Neutrophil (primary cell): ENCODE data around the gene OR7A5.

Experiments used
- H3K27ac ChIP-seq: fragments of 200-600 bp; sonication (generic); 2 replicates; pipeline ENCODE4 v1.5.1; 2016; ENCODE audit warnings: mild to moderate bottlenecking, moderate library complexity
- H3K27me3 ChIP-seq: fragments of 200-600 bp; sonication (generic); 2 replicates; pipeline ENCODE4 v1.6.0; 2016; ENCODE audit warnings: mild to moderate bottlenecking
- H3K36me3 ChIP-seq: fragments of 200-600 bp; sonication (generic); 2 replicates; pipeline ENCODE4 v1.5.1; 2017
- H3K4me1 ChIP-seq, 2 experiments: fragments of 200-600 bp in 1 of 2; sonication (generic) in 1 of 2; 1 replicate in 1 of 2; 2 replicates in 1 of 2; pipeline versions ENCODE4 v1.5.1 to v1.6.1; 2013 to 2016; ENCODE audit warnings: low read depth in 1 of 2, low read length in 1 of 2, mild to moderate bottlenecking in 1 of 2, moderate library complexity in 1 of 2; ENCODE audit not compliant: control insufficient read depth in 1 of 2, insufficient read depth in 1 of 2
- H3K4me3 ChIP-seq, 2 experiments: fragments of 200-600 bp in 1 of 2; sonication (generic) in 1 of 2; 1 replicate in 1 of 2; 2 replicates in 1 of 2; pipeline ENCODE4 v1.5.1; 2013 to 2016; ENCODE audit warnings: low read depth in 1 of 2, low read length in 1 of 2, mild to moderate bottlenecking in 1 of 2, moderate library complexity in 1 of 2
- H3K9me3 ChIP-seq: fragments of 200-600 bp; sonication (generic); 2 replicates; pipeline ENCODE4 v1.5.1; 2016
- CTCF ChIP-seq: fragments of 200-600 bp; sonication (generic); IDR thresholded peaks from 2 replicates; pipeline ENCODE4 v1.5.1; 2016; ENCODE audit warnings: antibody characterized with exemption

The OR7A5 gene

GRCh38 chr19:14843169-14843568 is 8.2 kb upstream of the OR7A5 start:
- Histone ChIP-seq H3K9me3 (no peaks in the 10 kb centered on the region), H3K36me3 (no peaks in the 10 kb centered on the region), H3K4me3 (no peak overlapping the region), H3K27ac (no peak overlapping the region), H3K4me1 (no peaks in the 10 kb centered on the region), H3K27me3 (no peaks in the 10 kb centered on the region)
- TF ChIP-seq CTCF, result no peak

DNA sequence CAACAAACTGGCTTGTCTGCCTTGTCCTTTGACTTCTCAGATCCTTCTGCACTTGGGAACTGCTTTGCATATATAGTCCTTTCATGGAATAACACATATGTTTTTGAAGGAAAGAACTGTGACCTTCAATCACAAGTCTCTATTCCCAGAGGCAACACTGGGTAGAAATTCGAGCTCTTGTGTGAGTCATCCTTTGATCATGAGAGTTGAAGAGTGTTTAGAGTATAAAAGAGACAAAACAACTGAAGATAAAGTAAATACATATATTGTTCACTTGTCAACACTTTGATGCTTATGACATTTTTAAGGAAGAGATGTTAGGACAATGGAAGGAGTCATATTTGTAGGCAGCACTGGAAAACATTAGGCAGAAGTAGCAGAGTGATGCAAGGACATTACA is 5.2 kb upstream of the OR7A5 start:
- H3K27ac ChIP-seq, result no peak overlapping the region
- H3K27me3 ChIP-seq, result no peaks in the 10 kb centered on the region
- H3K4me1 ChIP-seq, result no peaks in the 10 kb centered on the region
- TF ChIP-seq CTCF, result no peak
- H3K4me3 ChIP-seq, result no peak overlapping the region
- H3K36me3 ChIP-seq, result no peaks in the 10 kb centered on the region
- no peaks in the 10 kb centered on the region for H3K9me3 ChIP-seq

DNA sequence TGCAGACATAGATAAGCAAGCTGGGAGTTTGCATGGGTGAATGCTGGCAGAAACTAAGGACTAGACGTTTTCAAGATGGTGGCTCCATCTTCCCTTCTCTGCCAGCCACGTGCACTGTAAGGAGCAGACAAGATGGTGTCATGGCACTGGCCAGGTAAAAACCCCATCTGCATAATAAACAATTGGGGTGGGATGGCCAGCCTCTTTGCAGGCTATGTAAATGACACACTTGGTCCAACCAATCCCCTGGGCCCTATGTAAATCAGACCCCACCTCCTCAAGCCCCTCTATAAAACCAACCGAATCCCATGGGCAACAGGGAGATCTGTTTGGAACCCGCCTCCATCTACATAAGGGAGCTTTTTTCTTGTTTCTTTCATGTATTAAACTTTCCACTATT is 2.4 kb upstream of the OR7A5 start:
- Histone ChIP-seq H3K4me3 (no peak overlapping the region), H3K9me3 (no peaks in the 10 kb centered on the region), H3K27ac (no peak overlapping the region), H3K4me1 (no peaks in the 10 kb centered on the region), H3K36me3 (no peaks in the 10 kb centered on the region), H3K27me3 (no peaks in the 10 kb centered on the region)
- TF ChIP-seq CTCF, result no peak

DNA sequence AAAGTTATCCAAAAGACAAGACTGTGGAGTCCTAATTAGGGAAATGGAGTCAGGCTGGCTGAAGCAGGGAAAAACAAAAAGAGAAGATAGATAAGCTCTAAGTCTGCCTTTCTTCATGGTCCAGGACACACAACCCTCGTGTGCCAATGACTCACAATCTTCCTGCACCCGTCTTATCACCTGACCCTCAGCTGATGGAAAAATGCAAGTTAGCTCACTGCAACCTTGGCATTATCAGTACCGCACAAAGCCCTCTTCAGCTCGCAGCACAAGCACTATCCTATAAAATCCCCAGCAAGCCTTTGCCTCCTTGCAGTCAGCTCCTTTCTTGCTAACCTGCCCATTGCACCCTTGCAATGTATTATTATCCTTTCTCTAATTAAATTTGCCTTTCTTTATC is 4.3 kb downstream of the OR7A5 start:
- Histone ChIP-seq H3K4me3 (no peak overlapping the region), H3K27ac (no peak overlapping the region), H3K4me1 (no peaks in the 10 kb centered on the region), H3K27me3 (no peaks in the 10 kb centered on the region), H3K36me3 (no peaks in the 10 kb centered on the region), H3K9me3 (no peaks in the 10 kb centered on the region)
- no peak for TF ChIP-seq CTCF

DNA sequence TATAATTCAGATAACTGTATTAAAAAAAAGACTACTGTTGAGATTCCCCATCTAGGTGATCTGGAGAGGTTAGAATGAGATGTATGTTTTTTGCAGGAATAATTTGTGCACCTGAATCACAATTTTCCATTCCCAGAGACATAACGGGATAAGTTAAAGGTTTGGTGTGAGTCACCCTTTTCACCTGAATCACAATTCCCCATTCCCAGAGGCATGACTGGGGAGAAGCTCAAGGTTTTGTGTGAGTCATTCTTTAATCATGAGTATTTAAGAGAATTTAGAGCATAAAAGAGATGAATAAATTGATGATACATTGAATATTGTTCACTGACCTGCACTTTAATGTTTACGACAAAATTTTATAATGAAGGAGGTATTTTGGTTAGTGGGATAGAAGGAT is 9.0 kb downstream of the OR7A5 start:
- TF ChIP-seq CTCF, result no peak
- Histone ChIP-seq H3K4me1 (peaks cover 0 to 4% of the 10 kb centered on the region in 2 experiments), H3K27ac (no peak overlapping the region), H3K27me3 (no peaks in the 10 kb centered on the region), H3K4me3 (no peak overlapping the region), H3K36me3 (no peaks in the 10 kb centered on the region), H3K9me3 (no peaks in the 10 kb centered on the region)

DNA sequence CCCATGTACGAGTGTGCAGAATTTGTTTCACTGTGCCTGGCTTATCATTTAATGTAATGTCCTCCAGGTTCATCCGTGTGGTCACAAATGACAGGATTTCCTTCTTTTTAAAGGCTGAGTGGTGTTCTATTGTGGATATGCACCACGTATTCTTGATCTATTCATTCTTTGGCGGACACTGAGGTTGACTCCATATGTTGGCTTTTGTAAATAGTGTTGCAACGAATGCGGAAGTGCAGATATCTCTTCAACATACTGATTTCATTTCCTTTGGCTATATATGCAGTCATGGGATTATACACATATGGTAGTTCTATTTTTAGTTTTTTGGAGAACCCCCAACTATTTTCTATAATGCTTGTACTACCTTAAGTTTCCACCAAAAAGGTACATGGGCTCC is 13.0 kb downstream of the OR7A5 start:
- H3K36me3 ChIP-seq, result no peaks in the 10 kb centered on the region

More for the DNA sequence above, 13.0 kb downstream of the OR7A5 start:
- Histone ChIP-seq H3K4me1 (peaks cover 0 to 4% of the 10 kb centered on the region in 2 experiments), H3K27ac (no peak overlapping the region), H3K27me3 (no peaks in the 10 kb centered on the region), H3K4me3 (no peak overlapping the region), H3K9me3 (no peaks in the 10 kb centered on the region)
- TF ChIP-seq CTCF, result no peak
